DOHH2 (cell line): ENCODE measurements around the gene ARNT2.

Experiments
- H3F3A ChIP-seq: fragments of 200-600 bp; sonication (generic), shearing (Covaris generic); 2 replicates; pipeline ENCODE4 v1.6.0; 2016; ENCODE audit warnings: antibody characterized with exemption, mild to moderate bottlenecking; ENCODE audit not compliant: control insufficient read depth, insufficient read depth
- H3K27ac ChIP-seq: fragments of 200-600 bp; sonication (generic); 2 replicates; pipeline ENCODE4 v1.5.1; 2014; ENCODE audit warnings: low read depth, mild to moderate bottlenecking, low read length, moderate library complexity
- H3K27me3 ChIP-seq: fragments of 200-600 bp; sonication (generic); 2 replicates; pipeline ENCODE4 v1.6.1; 2014; ENCODE audit warnings: mild to moderate bottlenecking, low read length, mixed read lengths; ENCODE audit not compliant: control insufficient read depth
- H3K36me3 ChIP-seq: fragments of 200-600 bp; sonication (generic); 2 replicates; pipeline ENCODE4 v1.6.1; 2014; ENCODE audit warnings: mild to moderate bottlenecking, low read length, moderate library complexity, mixed read lengths; ENCODE audit not compliant: control insufficient read depth
- H3K4me1 ChIP-seq: fragments of 200-600 bp; sonication (generic); 2 replicates; pipeline ENCODE4 v1.6.1; 2014; ENCODE audit warnings: mild to moderate bottlenecking, low read length, mixed read lengths; ENCODE audit not compliant: control insufficient read depth
- H3K4me2 ChIP-seq: fragments of 200-600 bp; sonication (generic); 2 replicates; pipeline ENCODE4 v1.6.0; 2014; ENCODE audit warnings: mild to moderate bottlenecking, low read length, moderate library complexity
- H3K4me3 ChIP-seq: fragments of 200-600 bp; sonication (generic); 2 replicates; pipeline ENCODE4 v1.5.1; 2014; ENCODE audit warnings: mild to moderate bottlenecking, low read length, mixed read lengths
- H3K79me2 ChIP-seq: fragments of 200-600 bp; sonication (generic); 2 replicates; pipeline ENCODE4 v1.6.1; 2014; ENCODE audit warnings: mild to moderate bottlenecking, low read length, mixed read lengths; ENCODE audit not compliant: control insufficient read depth
- H3K9me2 ChIP-seq: fragments of 200-600 bp; sonication (generic); replicated peaks from 2 replicates; pipeline ENCODE4 v1.6.1; 2014; ENCODE audit warnings: mild to moderate bottlenecking, low read length, mixed read lengths; ENCODE audit not compliant: control insufficient read depth
- H3K9me3 ChIP-seq: fragments of 200-600 bp; sonication (generic); 2 replicates; pipeline ENCODE4 v1.6.1; 2014; ENCODE audit warnings: antibody characterized with exemption, low read length, mixed read lengths; ENCODE audit not compliant: control insufficient read depth, insufficient read depth
- H4K20me1 ChIP-seq: fragments of 200-600 bp; sonication (generic); 2 replicates; pipeline ENCODE4 v1.6.0; 2014; ENCODE audit warnings: low read depth, mild to moderate bottlenecking, antibody characterized with exemption, low read length, moderate library complexity; ENCODE audit not compliant: control insufficient read depth, insufficient read depth
- CTCF ChIP-seq: fragments of 200-600 bp; sonication (generic); IDR thresholded peaks from one replicate; pipeline ENCODE4 v1.5.1; 2014; ENCODE audit warnings: antibody characterized with exemption, mild to moderate bottlenecking, low read depth, low read length; ENCODE audit not compliant: poor library complexity, severe bottlenecking
- EZH2phosphoT487 ChIP-seq: fragments of 200-600 bp; sonication (generic); IDR thresholded peaks from 2 replicates; pipeline ENCODE4 v1.6.1; 2017; ENCODE audit warnings: borderline replicate concordance, mild to moderate bottlenecking, antibody characterized with exemption, low read length, moderate library complexity, mixed read lengths

The ARNT2 gene

GRCh38 chr15:80570553-80570952 lies 166.4 kb downstream of the ARNT2 start:
- Histone ChIP-seq H3K27me3 (peaks cover 3% of the 10 kb centered on the region; the same call in 1 of the 2 replicates), H3K4me2 (no peak overlapping the region), H3K9me2 (no peaks in the 10 kb centered on the region), H3K9me3 (no peaks in the 10 kb centered on the region), H3K27ac (no peak overlapping the region), H3K4me1 (no peaks in the 10 kb centered on the region), H3F3A (no peaks in the 10 kb centered on the region), H3K36me3 (no peaks in the 10 kb centered on the region), H4K20me1 (no peaks in the 10 kb centered on the region), H3K4me3 (no peak overlapping the region), H3K79me2 (no peaks in the 10 kb centered on the region)
- no peak for TF ChIP-seq CTCF
- TF ChIP-seq EZH2phosphoT487: no peak

- H3K4me1 ChIP-seq: no peaks in the 10 kb centered on the region
- no peaks in the 10 kb centered on the region for H3F3A ChIP-seq
- H4K20me1 ChIP-seq: no peaks in the 10 kb centered on the region
- H3K79me2 ChIP-seq: no peaks in the 10 kb centered on the region
- no peaks in the 10 kb centered on the region for H3K9me2 ChIP-seq
- H3K9me3 ChIP-seq: no peaks in the 10 kb centered on the region
- no peaks in the 10 kb centered on the region for H3K27me3 ChIP-seq
- no peaks in the 10 kb centered on the region for H3K36me3 ChIP-seq
- TF ChIP-seq EZH2phosphoT487: no peak
- TF ChIP-seq CTCF: no peak
- no peak overlapping the region for H3K27ac ChIP-seq
- H3K4me3 ChIP-seq: no peak overlapping the region
- no peak overlapping the region for H3K4me2 ChIP-seq
Measured at GRCh38 chr15:80572337-80572736, 168.2 kb downstream of the ARNT2 start.

GRCh38 chr15:80573606-80574005 lies 169.4 kb downstream of the ARNT2 start:
- Histone ChIP-seq H3K9me3 (no peaks in the 10 kb centered on the region), H3K27ac (no peak overlapping the region), H3K4me1 (no peaks in the 10 kb centered on the region), H3K27me3 (no peaks in the 10 kb centered on the region), H3F3A (no peaks in the 10 kb centered on the region), H3K79me2 (no peaks in the 10 kb centered on the region), H3K4me3 (no peak overlapping the region), H3K9me2 (no peaks in the 10 kb centered on the region), H3K4me2 (no peak overlapping the region), H4K20me1 (no peaks in the 10 kb centered on the region), H3K36me3 (no peaks in the 10 kb centered on the region)
- TF ChIP-seq CTCF (no peak), EZH2phosphoT487 (no peak)

- H3K4me2 ChIP-seq: no peak overlapping the region
- no peaks in the 10 kb centered on the region for H3K36me3 ChIP-seq
- no peaks in the 10 kb centered on the region for H4K20me1 ChIP-seq
- H3F3A ChIP-seq: no peaks in the 10 kb centered on the region
- H3K9me3 ChIP-seq: no peaks in the 10 kb centered on the region
- no peaks in the 10 kb centered on the region for H3K9me2 ChIP-seq
- H3K27ac ChIP-seq: no peak overlapping the region
- no peak overlapping the region for H3K4me3 ChIP-seq
- H3K27me3 ChIP-seq: no peaks in the 10 kb centered on the region
- no peaks in the 10 kb centered on the region for H3K79me2 ChIP-seq
- TF ChIP-seq CTCF: no peak
- no peak for TF ChIP-seq EZH2phosphoT487
- no peaks in the 10 kb centered on the region for H3K4me1 ChIP-seq
Measured at GRCh38 chr15:80574590-80574989, 170.4 kb downstream of the ARNT2 start.
